Activated T-helper 2 cell treated with anti-CD3 and anti-CD28 coated beads, Interferon-gamma antibody, Interleukin-2, Interleukin-4, amounts not matched to agents 10 μg/mL and 5 μg/mL and 100 μg/mL, durations not matched to agents 14 hours and 24 hours and 36 hours (primary cell): ENCODE data around the gene TMEM38B. TPM values are rescaled to one million over a fixed set of nuclear protein-coding genes. Genes with fewer than 3 reads are reported as not detected.
"Not testable (repeated sequence)": the region's sequence is repeated elsewhere in the genome, so short reads cannot be mapped to it uniquely, and the experiment has no call there.

ENCODE experiments used
- DNase-seq: peaks from one replicate; pipeline ENCODE4 v3.0.0; 2021; ENCODE audit warnings: low spot score
- H3K27ac Mint-ChIP-seq: one replicate; pipeline ENCODE4 v1.8.0; 2021; ENCODE audit warnings: mixed read lengths
- H3K27me3 Mint-ChIP-seq: one replicate; pipeline ENCODE4 v1.8.0; 2021; ENCODE audit warnings: low read depth, mixed read lengths
- H3K36me3 Mint-ChIP-seq: one replicate; pipeline ENCODE4 v1.8.0; 2021; ENCODE audit warnings: low read depth, mixed read lengths
- H3K4me1 Mint-ChIP-seq: one replicate; pipeline ENCODE4 v1.8.0; 2021; ENCODE audit warnings: low read depth, mixed read lengths
- H3K4me3 Mint-ChIP-seq: one replicate; pipeline ENCODE4 v1.8.0; 2021; ENCODE audit warnings: low read depth, mild to moderate bottlenecking, moderate library complexity, mixed read lengths
- H3K9me3 Mint-ChIP-seq: one replicate; pipeline ENCODE4 v1.8.0; 2021; ENCODE audit warnings: mixed read lengths
- intact Hi-C: fragments of 100-400 bp; cut with micrococcal nuclease; formaldehyde crosslinking; loops from one replicate; pipeline ENCODE4 v1.15.1; 2023
- total RNA-seq: library from RNA; stranded (reverse); gene quantifications from 2 replicates; pipeline ENCODE4 v1.2.3, GENCODE V29; 2022

The TMEM38B gene
- total RNA-seq, 1 donor from 2014 or later, result 13.1 TPM

DNA sequence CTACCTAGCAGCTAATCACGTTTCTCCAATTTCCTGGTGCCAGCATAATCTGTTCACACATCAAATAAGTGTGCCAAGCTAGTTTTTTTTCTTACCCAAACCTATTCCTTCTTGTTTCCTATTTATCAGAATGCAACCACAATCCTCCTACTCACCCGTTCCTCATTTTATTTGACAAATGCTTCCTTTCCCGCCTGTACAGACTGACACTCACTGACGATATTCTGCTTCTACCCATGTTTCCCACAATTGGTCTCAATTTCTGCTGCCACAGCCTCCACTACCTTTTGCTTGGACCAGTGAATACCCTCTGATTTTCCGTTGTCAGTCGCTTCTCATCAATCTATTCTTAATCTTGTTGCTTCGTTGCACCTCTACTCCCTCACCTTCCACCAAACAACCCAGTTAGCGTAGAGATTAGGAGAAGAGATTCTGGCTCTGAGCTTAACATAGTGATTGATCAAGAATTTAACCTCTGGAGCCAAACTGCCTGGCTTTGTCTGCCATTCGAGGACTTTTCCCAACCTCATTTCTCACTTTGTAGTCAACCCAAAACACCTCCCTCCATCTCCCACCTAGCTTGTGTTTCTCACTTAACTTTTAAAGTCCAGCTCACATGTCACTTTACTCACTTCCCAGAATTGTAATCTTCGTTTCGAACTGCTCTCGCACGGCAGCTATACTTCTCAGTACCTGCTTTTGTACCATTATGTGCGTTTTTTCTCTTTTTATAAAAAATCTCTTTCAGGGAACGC, 729 bp upstream of the TMEM38B start:
- Mint-ChIP-seq H3K9me3 (no peaks in the 10 kb centered on the region), H3K36me3 (peaks cover 3% of the 10 kb centered on the region), H3K27ac (no peak overlapping the region), H3K27me3 (peaks cover 28% of the 10 kb centered on the region), H3K4me1 (peaks cover 13% of the 10 kb centered on the region), H3K4me3 (peak overlapping the region; percentile 80)
- no peak for DNase-seq
- intact Hi-C loops, result loop anchor here (5.0 to 10.0 kb wide), 5 partner anchors 136 to 1599 kb away; partner anchors contain the start of genes FKTN, FSD1L, NIPSNAP3B and SLC44A1

DNA sequence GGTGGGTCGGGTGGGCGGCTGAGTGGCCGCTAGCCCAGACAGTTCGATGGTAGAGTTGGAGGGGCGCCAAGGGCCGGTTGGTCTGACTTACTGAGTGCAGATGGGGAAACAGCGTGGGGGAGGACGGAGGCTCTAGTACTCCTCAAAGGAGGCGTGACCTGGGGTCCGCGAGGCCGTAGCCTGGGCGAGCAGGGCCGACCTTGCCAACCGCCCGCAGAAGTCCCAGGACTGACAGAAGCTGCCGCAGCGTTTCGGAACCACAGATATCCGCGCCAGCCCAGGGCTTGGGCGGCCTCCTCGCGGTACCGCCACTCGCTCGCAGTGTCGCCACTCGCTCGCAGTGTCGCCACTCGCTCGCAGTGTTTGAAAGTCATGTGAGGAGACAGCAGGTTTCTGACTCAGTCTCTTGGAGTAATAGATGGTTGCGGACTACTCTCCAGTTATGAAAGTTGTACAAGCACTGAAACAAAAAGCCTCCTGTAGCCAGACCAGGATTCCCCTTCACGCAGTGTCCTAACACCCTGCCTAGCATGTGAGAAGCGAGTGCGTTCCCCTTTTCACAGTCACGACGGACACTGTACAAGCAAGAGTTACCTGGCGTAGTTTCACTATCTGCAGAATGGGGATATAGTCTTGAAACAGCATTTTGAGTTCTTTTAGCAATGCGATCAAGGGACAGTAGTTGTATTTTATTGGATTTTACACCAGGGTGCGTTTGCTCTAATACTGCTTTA, 674 bp downstream of the TMEM38B start:
- H3K27ac Mint-ChIP-seq, result peak overlapping the region; percentile 53
- H3K9me3 Mint-ChIP-seq, result no peaks in the 10 kb centered on the region
- H3K27me3 Mint-ChIP-seq, result peaks cover 22% of the 10 kb centered on the region
- H3K4me3 Mint-ChIP-seq, result peak overlapping the region; percentile 83
- peak; percentile 42 for DNase-seq
- H3K36me3 Mint-ChIP-seq, result peaks cover 3% of the 10 kb centered on the region
- intact Hi-C loops, result loop anchor here (5.0 to 10.0 kb wide), 5 partner anchors 138 to 1600 kb away; partner anchors contain the start of genes FKTN, FSD1L, NIPSNAP3B and SLC44A1
- peaks cover 15% of the 10 kb centered on the region for H3K4me1 Mint-ChIP-seq

DNA sequence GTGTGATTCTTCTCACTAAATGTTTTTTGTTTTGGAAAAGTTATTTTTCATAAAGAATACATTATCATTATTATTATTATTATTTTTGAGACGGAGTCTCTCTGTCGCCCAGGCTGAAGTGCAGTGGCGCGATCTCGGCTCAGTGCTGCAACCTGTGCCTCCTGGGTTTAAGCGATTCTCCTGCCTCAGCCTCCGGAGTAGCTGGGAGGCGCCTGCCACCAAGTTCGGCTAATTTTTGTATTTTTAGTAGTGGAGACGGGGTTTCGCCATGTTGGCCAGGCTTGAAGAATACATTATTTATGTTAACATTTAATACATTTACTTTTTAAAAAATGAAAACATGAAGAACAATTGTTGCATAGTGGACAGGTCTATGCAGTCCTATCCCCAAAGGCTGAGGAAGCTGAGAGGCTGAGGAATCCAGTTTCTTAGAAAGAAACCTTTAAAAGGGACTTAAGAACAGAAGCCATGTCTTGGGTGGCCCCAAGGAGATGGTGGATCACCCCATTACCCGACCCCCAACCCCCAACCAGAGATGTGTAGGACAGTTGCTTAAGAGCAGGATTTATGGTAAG, 2.0 kb downstream of the TMEM38B start:
- no peaks in the 10 kb centered on the region for H3K9me3 Mint-ChIP-seq
- intact Hi-C loops, result loop anchor here (10.0 kb wide), 4 partner anchors 252 to 1602 kb away; partner anchors contain the start of genes FSD1L, NIPSNAP3B, SLC44A1 and SMC2

DNA sequence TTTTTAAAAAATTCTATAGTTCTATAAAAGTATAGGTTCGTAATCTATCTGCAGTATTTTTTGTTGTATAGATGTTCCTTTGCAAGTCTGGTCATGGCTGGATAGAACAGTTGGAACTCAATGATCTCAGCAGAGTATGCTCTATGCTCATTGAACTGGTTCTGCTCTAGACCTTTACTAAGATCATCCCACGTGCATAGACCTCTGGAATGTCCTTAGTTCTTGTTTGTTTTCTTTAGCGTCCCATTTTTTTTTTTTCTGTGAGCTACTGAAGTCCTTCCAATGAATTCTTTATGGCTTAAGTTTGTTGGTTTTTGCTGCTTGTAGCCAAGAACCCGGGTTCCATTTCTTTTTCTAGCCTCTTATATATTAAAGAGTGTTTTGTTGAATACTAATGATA, 3.5 kb downstream of the TMEM38B start:
- intact Hi-C loops, result loop anchor here (10.0 kb wide), 4 partner anchors 253 to 1603 kb away; partner anchors contain the start of genes FSD1L, NIPSNAP3B, SLC44A1 and SMC2
- Mint-ChIP-seq H3K27ac (no peak overlapping the region), H3K36me3 (peaks cover 3% of the 10 kb centered on the region), H3K4me3 (no peak overlapping the region), H3K27me3 (peaks cover 12% of the 10 kb centered on the region), H3K9me3 (no peaks in the 10 kb centered on the region), H3K4me1 (peaks cover 15% of the 10 kb centered on the region)
- no peak for DNase-seq

More for the DNA sequence above, 2.0 kb downstream of the TMEM38B start:
- peaks cover 15% of the 10 kb centered on the region for H3K4me1 Mint-ChIP-seq
- DNase-seq, result no peak
- H3K4me3 Mint-ChIP-seq, result no peak overlapping the region
- peaks cover 19% of the 10 kb centered on the region for H3K27me3 Mint-ChIP-seq
- H3K27ac Mint-ChIP-seq, result no peak overlapping the region
- peaks cover 3% of the 10 kb centered on the region for H3K36me3 Mint-ChIP-seq

DNA sequence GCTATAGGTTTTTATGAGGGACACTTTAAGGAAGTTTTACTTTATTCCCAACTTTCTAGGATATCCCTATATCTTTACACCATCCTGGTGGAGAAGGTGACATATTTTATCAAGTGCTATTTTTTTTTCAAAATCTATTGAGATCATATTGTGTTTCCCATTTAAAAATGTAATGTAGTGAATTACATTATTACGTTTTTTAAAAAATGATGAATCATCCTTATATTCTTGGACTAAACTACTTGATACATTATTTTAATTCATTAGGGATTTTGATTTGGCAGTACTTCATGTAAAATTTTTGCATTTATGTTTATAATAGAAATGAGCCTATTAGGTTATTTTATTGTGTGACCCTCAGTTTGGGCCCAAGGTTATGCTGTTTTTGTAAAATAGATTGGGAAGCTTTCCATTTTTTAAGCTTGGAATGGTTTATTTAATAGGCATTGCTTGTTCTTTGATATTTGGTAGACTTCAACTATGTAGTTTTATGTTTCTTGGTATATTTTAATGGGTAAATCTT, 4.1 kb downstream of the TMEM38B start:
- intact Hi-C loops, result loop anchor here (10.0 kb wide), 4 partner anchors 254 to 1604 kb away; partner anchors contain the start of genes FSD1L, NIPSNAP3B, SLC44A1 and SMC2
- H3K4me3 Mint-ChIP-seq, result no peak overlapping the region
- peaks cover 14% of the 10 kb centered on the region for H3K4me1 Mint-ChIP-seq
- DNase-seq, result no peak
- H3K27me3 Mint-ChIP-seq, result peaks cover 11% of the 10 kb centered on the region
- no peak overlapping the region for H3K27ac Mint-ChIP-seq
- H3K9me3 Mint-ChIP-seq, result no peaks in the 10 kb centered on the region
- peaks cover 3% of the 10 kb centered on the region for H3K36me3 Mint-ChIP-seq

DNA sequence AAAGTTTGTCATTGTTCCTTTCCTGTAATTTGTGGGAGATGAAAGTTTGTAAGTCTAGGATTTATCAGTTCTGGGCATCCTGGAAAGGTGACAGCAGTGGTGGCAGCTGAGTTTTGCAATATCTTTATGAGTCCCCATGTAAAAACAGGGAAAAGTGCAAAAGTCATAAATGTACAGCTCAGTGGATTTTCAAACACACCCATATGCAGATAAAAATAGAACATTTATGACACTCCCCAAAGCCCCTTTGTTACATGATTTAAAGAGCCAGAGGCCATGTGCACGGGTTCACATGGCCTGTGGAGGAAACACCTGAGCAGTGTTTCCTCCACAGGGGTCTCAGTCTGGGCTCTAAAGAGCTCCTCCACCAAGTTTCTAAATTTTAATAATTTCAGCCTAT, 6.3 kb downstream of the TMEM38B start:
- Mint-ChIP-seq H3K27ac (no peak overlapping the region), H3K4me3 (no peak overlapping the region), H3K27me3 (peaks cover 2% of the 10 kb centered on the region), H3K4me1 (peaks cover 2% of the 10 kb centered on the region), H3K36me3 (no peaks in the 10 kb centered on the region), H3K9me3 (no peaks in the 10 kb centered on the region)
- intact Hi-C loops, result no loop called here
- no peak for DNase-seq

DNA sequence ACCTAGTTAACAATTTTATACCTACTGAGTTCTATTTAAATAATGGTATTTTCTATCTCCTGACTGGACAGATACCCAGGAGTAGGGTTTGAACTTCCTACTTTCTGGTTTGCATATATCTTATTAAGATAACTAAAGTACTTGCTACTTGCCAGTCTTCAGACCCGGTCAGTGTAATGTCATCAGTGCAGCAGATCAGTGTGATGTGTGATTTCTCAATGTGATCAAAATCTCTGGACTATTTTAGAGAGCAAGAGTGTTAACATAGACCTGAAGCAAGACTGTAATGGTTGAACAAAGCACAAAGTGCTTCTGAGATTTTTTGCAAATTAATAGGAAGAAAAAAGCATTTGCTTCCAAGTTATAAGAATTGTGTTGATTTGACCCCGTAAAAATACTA, 6.8 kb downstream of the TMEM38B start:
- Mint-ChIP-seq H3K4me3 (no peak overlapping the region), H3K9me3 (no peaks in the 10 kb centered on the region), H3K27me3 (peaks cover 2% of the 10 kb centered on the region), H3K36me3 (no peaks in the 10 kb centered on the region), H3K4me1 (peaks cover 2% of the 10 kb centered on the region), H3K27ac (no peak overlapping the region)
- intact Hi-C loops, result no loop called here
- DNase-seq, result no peak

DNA sequence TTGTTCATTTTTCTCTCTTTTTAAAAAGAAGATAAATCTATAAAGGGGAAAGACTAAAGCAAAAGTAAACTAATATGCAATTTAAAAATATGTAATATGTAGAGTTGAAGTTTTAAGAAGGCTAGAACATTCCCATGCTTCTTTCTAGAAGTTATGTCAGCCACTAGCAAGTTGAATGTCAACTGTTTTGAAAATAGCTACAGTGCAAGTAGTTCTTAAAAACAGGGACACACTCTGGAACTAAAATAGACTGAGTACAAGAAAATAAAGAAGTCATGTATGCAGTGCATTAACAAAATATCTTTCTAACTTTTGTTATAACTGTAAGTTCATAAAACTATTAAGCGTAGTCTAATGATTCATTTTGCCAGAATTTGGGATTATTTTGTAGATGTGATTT, 7.9 kb downstream of the TMEM38B start:
- Mint-ChIP-seq H3K4me1 (peaks cover 2% of the 10 kb centered on the region), H3K27me3 (no peaks in the 10 kb centered on the region), H3K4me3 (no peak overlapping the region), H3K9me3 (no peaks in the 10 kb centered on the region), H3K36me3 (no peaks in the 10 kb centered on the region), H3K27ac (no peak overlapping the region)
- intact Hi-C loops, result no loop called here
- no peak for DNase-seq

DNA sequence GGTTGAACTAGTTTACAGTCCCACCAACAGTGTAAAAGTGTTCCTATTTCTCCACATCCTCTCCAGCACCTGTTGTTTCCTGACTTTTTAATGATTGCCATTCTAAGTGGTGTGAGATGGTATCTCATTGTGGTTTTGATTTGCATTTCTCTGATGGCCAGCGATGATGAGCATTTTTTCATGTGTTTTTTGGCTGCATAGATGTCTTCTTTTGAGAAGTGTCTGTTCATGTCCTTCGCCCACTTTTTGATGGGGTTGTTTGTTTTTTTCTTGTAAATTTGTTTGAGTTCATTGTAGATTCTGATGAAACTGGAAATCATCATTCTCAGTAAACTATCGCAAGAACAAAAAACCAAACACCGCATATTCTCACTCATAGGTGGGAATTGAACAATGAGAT, 9.3 kb downstream of the TMEM38B start:
- H3K27ac Mint-ChIP-seq, H3K4me3 Mint-ChIP-seq, H3K9me3 Mint-ChIP-seq, H3K4me1 Mint-ChIP-seq, H3K36me3 Mint-ChIP-seq, DNase-seq, H3K27me3 Mint-ChIP-seq, intact Hi-C loops: not testable (repeated sequence)

DNA sequence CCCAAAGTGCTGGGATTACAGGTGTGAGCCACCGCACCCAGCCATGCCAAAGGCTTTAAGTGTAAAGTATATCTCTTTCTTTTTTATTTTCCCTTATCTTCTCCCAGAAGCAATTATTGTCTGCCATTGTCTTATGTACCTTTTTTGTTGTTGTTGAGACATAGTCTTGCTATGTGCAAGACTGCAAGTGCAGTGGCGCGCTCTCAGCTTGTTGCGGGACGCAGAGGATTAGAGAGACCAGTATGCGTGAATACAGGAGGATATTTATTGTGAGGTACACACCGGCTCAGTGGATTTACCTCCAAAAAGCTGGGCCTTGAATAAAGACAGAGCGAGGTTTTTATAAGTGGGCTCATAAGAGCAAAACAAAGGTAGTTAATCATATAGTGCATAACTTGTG, 11.8 kb downstream of the TMEM38B start:
- Mint-ChIP-seq H3K4me1 (peaks cover 8% of the 10 kb centered on the region), H3K27ac (no peak overlapping the region), H3K9me3 (no peaks in the 10 kb centered on the region), H3K4me3 (no peak overlapping the region), H3K36me3 (no peaks in the 10 kb centered on the region), H3K27me3 (no peaks in the 10 kb centered on the region)
- intact Hi-C loops, result no loop called here
- DNase-seq, result no peak

DNA sequence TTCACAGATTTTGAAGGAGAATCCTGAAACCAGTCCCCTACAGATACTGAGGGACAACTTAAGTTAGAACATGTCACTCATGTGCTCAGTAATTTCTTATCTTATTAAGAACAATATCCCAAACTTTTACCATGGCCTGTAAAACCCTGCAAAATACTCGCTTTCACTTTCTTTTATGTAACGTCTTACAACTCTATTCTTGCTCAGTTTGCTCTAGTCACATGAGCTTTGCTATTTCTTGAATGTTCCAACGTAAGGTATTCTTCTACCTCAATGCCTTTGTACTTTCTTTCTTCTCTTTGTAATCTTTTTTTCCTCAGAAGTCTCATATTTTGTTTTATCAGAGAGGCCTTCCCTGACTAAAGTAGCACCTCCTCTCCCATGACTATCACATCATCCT, 14.1 kb downstream of the TMEM38B start:
- H3K36me3 Mint-ChIP-seq, result no peaks in the 10 kb centered on the region
- H3K4me1 Mint-ChIP-seq, result peaks cover 8% of the 10 kb centered on the region
- no peaks in the 10 kb centered on the region for H3K27me3 Mint-ChIP-seq
- DNase-seq, result no peak
- no peak overlapping the region for H3K27ac Mint-ChIP-seq
- peak overlapping the region; percentile 0 for H3K4me3 Mint-ChIP-seq
- no peaks in the 10 kb centered on the region for H3K9me3 Mint-ChIP-seq
- intact Hi-C loops, result no loop called here

DNA sequence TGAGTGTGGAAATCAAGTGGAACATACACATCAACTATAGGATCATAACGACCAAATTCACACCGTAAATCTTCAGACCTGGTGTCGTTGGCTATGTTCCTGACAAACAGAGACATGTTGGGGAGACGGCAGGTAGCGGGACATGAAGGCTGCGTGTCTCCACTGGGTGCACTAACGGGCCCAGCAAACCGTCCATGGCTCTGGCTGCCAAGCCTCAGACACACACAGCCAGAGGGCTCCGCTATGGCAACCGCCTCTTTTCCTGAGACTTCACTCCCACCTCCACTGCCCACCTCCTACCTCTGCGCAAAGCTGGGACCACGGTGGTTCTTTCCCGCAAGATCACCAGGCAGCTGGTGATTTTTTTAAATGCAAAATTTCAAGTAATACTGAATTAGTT, 16.3 kb downstream of the TMEM38B start:
- DNase-seq, result no peak

More for the DNA sequence above, 16.3 kb downstream of the TMEM38B start:
- Mint-ChIP-seq H3K27me3 (no peaks in the 10 kb centered on the region), H3K4me3 (no peak overlapping the region), H3K4me1 (peaks cover 8% of the 10 kb centered on the region), H3K27ac (no peak overlapping the region), H3K36me3 (no peaks in the 10 kb centered on the region), H3K9me3 (no peaks in the 10 kb centered on the region)
- intact Hi-C loops, result no loop called here
